Hepatic stellate cell (primary cell): Measurements from ENCODE around the gene MMP20.

Experiments
- DNase-seq: peaks from one replicate; pipeline ENCODE4 v3.0.0; 2011; ENCODE audit warnings: low spot score

Gene MMP20

DNA sequence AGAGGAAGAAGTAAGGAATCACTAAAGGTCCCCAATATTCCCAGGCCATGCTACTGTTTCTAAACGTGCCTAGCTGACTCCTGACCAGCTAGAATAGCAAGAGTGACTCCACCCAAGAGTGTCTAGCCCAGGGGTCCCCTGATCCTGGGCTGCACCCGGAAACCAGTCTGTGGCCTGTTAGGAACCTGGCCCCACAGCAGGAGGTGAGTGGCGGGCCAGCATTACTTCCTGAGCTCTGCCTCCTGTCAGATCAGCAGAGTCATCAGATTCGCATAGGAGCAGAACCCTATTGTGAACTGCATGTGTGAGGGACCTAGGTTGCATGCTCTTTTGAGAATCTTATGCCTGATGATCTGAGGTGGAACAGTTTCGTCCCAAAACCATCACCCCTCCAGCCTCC is 2.0 kb downstream of the MMP20 start:
- DNase-seq, result no peak

GRCh38 chr11:102622258-102622657 is 2.9 kb downstream of the MMP20 start:
- no peak for DNase-seq

DNA sequence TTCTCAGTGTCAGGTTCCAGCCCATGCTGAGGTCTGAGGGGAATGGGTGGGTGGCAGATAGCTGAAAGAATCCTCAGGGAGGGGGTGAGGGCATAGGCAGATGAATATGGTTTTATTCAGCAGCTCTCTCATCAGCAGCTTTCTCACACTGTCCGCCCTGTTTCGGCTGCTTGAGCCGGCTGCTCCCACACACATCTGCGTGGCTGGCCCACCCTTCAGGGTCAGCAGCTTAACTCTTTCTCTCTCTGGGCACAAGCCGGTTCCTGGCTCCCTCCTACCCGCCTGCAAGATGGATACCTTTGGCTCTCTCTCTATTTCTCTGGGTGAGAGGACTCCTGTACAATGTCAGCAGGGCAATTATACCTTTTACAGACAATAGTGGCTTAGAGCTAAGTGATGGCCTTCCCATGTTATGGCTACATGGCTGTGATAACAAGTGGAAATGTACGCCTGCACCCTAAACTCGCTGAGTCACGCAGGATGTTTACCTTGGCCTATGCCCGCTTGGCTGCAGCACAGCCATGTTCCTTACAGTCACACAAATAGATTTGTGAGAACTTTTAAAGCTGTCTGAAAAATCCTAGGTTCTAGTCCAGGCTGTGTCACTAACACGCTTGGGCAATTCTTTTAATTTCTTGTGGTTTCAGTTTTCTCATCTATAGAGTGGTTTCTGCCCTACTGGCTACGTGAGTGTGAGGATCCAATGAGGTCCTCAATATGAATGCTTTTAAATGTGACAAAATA is 4.1 kb downstream of the MMP20 start:
- DNase-seq, result no peak

DNA sequence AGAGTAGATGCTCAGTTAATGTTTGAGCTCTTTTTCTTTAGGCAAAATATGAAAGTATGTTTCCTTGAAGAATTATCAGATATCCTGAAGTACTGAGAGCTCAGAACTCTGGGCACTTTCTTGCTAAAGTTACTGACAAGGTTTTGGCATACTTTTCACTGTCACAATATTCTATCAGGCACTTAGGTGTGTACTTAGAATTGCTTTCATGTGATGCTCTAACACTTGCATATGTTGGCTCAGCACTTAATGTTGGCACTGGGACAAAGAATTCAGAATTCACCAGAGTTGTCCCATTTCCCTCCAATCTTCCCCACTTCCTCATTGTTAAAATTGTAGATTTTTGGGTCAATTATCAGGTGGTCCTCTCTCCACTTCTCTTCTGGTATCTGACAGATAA is 5.0 kb downstream of the MMP20 start:
- no peak for DNase-seq

- no peak for DNase-seq
Observed at GRCh38 chr11:102617466-102618008, 7.6 kb downstream of the MMP20 start.

DNA sequence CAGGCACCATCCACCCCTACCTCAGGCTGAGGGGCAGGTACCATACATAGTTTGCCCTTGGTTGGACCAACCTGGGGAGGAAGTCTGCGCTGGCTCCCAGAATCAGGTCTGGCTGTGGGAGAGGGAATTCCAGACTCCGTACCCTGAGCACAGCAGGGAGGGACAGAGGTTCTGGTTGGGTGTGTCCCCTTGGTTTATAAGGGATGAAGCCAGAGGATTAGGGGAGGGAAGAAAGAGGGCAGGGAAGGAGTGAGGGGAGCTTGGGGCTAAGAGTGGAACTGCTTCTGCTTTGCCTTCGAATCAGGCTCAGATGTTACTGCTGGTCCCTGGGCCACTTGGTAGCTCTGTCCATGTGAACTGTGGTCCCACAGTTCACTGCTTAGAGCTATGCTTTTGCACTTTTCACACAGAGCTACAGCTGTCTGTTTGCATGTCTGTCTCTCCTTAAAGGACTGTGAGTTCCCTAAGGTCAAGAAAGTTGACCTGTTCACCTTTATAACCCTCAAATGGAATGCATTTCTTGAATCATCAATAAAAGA is 9.2 kb downstream of the MMP20 start:
- no peak for DNase-seq

DNA sequence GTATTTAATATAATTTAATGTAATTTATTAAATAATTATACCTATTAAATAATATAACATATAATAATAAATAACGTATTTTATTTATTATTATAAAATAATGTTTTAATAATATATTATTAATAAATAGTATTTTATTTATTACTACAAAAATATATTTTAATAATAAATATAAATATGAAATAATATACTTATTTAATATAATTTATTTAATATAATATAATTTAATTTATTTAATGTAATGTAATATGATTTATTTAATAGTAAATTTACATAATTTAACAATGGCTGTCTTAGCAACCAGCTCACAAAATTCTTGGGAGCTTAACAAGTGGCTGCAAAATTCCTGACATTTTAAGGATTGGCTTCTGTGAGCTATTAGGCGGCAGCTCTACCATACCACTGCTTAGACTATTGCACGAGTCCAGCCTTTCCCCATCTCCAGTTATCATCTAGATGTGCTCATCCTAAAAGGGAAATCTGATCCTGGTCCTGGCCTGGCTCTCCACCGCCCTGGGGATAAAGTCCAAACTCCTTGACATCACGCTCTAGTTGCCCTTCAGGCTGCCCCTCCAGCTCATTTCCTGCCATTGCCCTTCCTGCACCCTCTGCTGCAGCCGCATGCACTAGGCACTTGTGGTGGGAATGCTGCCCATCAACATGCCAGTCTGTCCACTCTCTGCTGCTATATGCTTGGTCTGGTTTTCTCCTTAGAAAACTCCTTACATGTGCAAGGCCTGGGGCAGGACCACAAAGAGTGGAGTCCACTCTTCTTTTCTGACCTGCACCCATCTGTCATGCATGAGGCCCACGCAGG is 9.8 kb downstream of the MMP20 start:
- DNase-seq, result no peak

- DNase-seq, result no peak
Observed at GRCh38 chr11:102614485-102614884, 10.6 kb downstream of the MMP20 start.

GRCh38 chr11:102614031-102614430 is 11.1 kb downstream of the MMP20 start:
- no peak for DNase-seq

GRCh38 chr11:102613450-102613849 is 11.7 kb downstream of the MMP20 start:
- no peak for DNase-seq

DNA sequence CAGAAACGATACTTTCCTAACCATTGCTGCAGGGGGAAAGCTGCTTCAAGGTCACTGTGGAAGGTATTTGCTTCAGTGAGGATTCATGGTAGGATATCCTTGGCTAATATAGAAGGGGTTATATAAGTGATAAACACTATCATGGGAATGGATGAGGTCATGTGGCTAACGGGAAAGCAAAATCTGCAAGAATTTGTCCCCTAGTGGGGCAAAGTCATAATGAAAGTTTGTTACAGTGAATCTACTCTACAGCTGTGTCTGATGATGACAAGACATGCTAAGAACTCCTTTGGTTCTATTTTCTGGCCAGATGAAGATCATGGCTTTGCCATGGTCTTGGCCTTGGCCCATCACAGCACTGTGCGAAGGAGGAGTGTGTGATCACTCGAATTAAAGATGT is 13.8 kb downstream of the MMP20 start:
- no peak for DNase-seq

- no peak for DNase-seq
Observed at GRCh38 chr11:102610200-102610599, 14.9 kb downstream of the MMP20 start.

- DNase-seq, result no peak
Observed at GRCh38 chr11:102608699-102609098, 16.4 kb downstream of the MMP20 start.

DNA sequence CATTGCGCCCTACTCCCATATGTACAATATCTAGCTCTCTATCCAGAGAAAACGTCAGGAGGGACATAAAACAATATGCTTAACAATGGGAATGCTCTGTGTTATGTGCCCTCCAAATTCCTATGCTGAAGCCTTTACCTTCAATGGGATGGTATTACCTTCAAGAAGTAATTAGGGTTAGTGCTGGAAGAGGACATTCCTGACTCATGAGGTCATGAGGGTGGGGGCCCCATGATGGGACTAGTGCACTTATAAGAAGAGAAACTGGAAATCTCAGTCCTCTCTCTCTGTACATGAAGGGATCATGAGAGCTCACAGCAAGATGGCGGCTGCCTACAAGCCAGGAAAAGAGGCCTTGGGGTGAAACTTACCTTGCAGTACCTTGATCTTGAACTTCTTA is 20.3 kb downstream of the MMP20 start:
- DNase-seq, result no peak

GRCh38 chr11:102604011-102604410 is 21.1 kb downstream of the MMP20 start:
- DNase-seq, result no peak

DNA sequence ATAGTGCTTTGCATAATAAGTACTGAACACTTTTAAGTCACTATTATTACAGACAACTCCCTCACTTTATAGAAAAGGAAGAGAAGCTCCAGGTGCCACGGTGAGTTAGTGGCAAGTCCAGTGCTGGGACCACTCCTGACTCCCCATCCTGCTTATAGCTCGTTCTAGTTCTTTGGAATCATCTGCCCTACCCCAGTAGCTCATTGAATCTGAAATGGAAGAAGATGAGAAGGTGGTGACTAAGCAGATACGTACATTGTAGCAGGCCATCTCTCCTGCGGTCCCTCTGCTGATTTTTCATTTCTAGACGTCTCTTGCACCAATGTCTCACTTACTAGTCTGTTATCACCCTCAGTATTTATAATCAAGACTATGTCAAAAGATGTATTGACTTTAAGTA is 21.6 kb downstream of the MMP20 start:
- no peak for DNase-seq

- peak; percentile 26 for DNase-seq
Observed at GRCh38 chr11:102603091-102603490, 22.0 kb downstream of the MMP20 start.

DNA sequence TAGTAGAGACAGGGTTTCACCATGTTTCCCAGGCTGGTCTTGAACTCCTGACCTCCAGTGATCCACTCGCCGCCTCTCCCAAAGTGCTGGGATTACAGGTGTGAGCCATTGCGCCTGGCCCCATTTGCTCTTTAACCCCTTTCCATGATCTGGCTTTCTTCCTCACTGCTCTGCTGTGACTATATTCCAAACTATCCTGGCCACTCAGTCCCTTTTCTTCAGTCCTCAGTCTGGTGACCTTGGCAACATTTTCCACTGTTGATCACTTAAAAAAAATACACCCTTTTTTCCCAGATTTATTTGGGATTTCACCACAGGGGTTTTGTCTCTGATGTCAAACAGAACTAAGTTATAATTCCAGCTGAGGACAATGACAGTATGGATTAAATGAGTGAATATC is 24.5 kb downstream of the MMP20 start:
- no peak for DNase-seq

GRCh38 chr11:102599642-102600261 is 25.4 kb downstream of the MMP20 start:
- peak; percentile 68 for DNase-seq

DNA sequence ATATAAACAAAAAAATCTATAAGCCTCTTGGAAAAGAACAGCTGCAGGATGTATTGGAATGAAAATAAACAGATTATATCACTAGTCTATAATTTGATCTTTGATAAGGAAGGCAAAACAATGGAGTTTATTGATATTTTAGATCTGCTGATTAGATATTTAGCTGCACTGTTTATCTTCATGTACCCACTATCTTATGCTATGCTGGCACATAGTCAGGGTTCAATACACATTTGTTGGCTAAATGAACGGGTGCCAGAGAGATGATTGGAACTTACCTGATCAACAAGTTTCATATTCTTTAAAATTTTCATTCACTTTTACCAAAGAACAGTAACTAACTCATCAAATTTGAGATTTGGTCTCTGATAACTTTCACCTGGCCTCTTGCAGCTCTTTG is 26.9 kb downstream of the MMP20 start:
- DNase-seq, result no peak

GRCh38 chr11:102596578-102596977 is 28.6 kb downstream of the MMP20 start:
- no peak for DNase-seq
